ENCODE measurements around the gene MARS1. TPM values are rescaled to one million over a fixed set of nuclear protein-coding genes. Genes with fewer than 3 reads are reported as not detected.

Gene MARS1
- total RNA-seq, 1 experiment from 2014 or later = 209 TPM

DNA sequence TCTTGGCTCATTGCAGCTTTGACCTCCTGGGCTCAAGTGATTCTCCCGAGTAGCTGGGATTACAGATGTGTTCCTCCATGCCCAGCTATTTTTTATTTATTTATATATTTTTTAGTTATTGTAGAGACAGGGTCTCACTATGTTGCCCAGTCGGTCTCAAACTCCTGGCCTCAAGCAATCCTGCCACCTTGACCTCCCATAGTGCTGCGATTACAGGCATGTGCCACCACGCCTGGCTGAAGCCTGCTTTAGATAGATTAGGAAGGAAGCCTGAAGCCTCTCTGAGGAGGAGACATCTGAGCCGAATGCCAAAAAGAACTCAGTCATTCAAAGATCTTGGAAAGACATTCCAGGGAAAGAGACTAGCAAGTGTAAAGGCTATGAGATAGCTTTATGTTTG is 43.1 kb upstream of the MARS1 start:
- no peak for DNase-seq
- Histone ChIP-seq H2AFZ (ENCODE audit: low read length) (no peak overlapping the region), H3K9me2 (replicated peaks; ENCODE audit: low read length) (no peaks in the 10 kb centered on the region), H3F3A (ENCODE audit: low read length, unreplicated experiment) (no peaks in the 10 kb centered on the region), H3K9ac (ENCODE audit: low read length) (no peak overlapping the region), H3K27ac (ENCODE audit: low read length) (no peak overlapping the region), H3K27me3 (ENCODE audit: low read length) (no peaks in the 10 kb centered on the region), H3K36me3 (ENCODE audit: low read depth, low read length) (no peaks in the 10 kb centered on the region), H3K4me3 (ENCODE audit: low read length) (no peak overlapping the region), H3K9me3 (ENCODE audit: low read length) (no peaks in the 10 kb centered on the region), H3K4me1 (ENCODE audit: insufficient read depth, low read length) (no peaks in the 10 kb centered on the region), H4K20me1 (ENCODE audit: low read length) (no peaks in the 10 kb centered on the region), H3K79me2 (ENCODE audit: low read length) (no peaks in the 10 kb centered on the region), H3K4me2 (ENCODE audit: low read length) (no peak overlapping the region)
- BruUV-seq (replicated peaks) = no TSS peak
- ChIA-PET POLR2A (ENCODE audit: unreplicated experiment) (interaction anchor here (0.5 kb wide), 1 partner anchor 316 kb away, joined by 3 read pairs; no protein-coding TSS in a partner anchor), CTCF (interaction anchor here (0.6 kb wide), 1 partner anchor 168 kb away, joined by 7 read pairs; no protein-coding TSS in a partner anchor)
- intact Hi-C loops (cut with micrococcal nuclease) = no loop called here
- TF ChIP-seq, protein P1, sequence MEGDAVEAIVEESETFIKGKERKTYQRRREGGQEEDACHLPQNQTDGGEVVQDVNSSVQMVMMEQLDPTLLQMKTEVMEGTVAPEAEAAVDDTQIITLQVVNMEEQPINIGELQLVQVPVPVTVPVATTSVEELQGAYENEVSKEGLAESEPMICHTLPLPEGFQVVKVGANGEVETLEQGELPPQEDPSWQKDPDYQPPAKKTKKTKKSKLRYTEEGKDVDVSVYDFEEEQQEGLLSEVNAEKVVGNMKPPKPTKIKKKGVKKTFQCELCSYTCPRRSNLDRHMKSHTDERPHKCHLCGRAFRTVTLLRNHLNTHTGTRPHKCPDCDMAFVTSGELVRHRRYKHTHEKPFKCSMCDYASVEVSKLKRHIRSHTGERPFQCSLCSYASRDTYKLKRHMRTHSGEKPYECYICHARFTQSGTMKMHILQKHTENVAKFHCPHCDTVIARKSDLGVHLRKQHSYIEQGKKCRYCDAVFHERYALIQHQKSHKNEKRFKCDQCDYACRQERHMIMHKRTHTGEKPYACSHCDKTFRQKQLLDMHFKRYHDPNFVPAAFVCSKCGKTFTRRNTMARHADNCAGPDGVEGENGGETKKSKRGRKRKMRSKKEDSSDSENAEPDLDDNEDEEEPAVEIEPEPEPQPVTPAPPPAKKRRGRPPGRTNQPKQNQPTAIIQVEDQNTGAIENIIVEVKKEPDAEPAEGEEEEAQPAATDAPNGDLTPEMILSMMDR (conservative IDR thresholded peaks at IDR 0.05; ENCODE audit: low read depth, low read length) = no peak
- TF ChIP-seq EZH2phosphoT487 (IDR thresholded peaks at IDR 0.05; ENCODE audit: borderline replicate concordance, low read length) = no peak
- no peak for TF ChIP-seq EZH2 (IDR thresholded peaks at IDR 0.05; ENCODE audit: low read length, unreplicated experiment)
- ATAC-seq = no peak

GRCh38 chr12:57446292-57446960 is 41.4 kb upstream of the MARS1 start:
- no peaks in the 10 kb centered on the region for H3K79me2 ChIP-seq (ENCODE audit: low read length)
- no peaks in the 10 kb centered on the region for H3K9me3 ChIP-seq (ENCODE audit: low read length)
- no peaks in the 10 kb centered on the region for H3K36me3 ChIP-seq (ENCODE audit: low read depth, low read length)
- ChIA-PET CTCF (no interaction called here), POLR2A (ENCODE audit: unreplicated experiment) (no interaction called here)
- H3K9ac ChIP-seq (ENCODE audit: low read length) = no peak overlapping the region
- H3K4me3 ChIP-seq (ENCODE audit: low read length) = no peak overlapping the region
- no peaks in the 10 kb centered on the region for H3K9me2 ChIP-seq (replicated peaks; ENCODE audit: low read length)
- no TSS peak for BruUV-seq (replicated peaks)
- TF ChIP-seq, protein P1 (conservative IDR thresholded peaks at IDR 0.05; ENCODE audit: low read depth, low read length) = no peak
- TF ChIP-seq EZH2 (IDR thresholded peaks at IDR 0.05; ENCODE audit: low read length, unreplicated experiment) (no peak), EZH2phosphoT487 (IDR thresholded peaks at IDR 0.05; ENCODE audit: borderline replicate concordance, low read length) (no peak)
- no peak overlapping the region for H2AFZ ChIP-seq (ENCODE audit: low read length)
- H3K27me3 ChIP-seq (ENCODE audit: low read length) = no peaks in the 10 kb centered on the region
- intact Hi-C loops (cut with micrococcal nuclease) = no loop called here
- H3K4me1 ChIP-seq (ENCODE audit: insufficient read depth, low read length) = peaks cover 4% of the 10 kb centered on the region; the same call in 1 of the 2 replicates
- no peaks in the 10 kb centered on the region for H4K20me1 ChIP-seq (ENCODE audit: low read length)
- H3K27ac ChIP-seq (ENCODE audit: low read length) = no peak overlapping the region
- no peaks in the 10 kb centered on the region for H3F3A ChIP-seq (ENCODE audit: low read length, unreplicated experiment)
- no peak for DNase-seq
- no peak for ATAC-seq
- no peak overlapping the region for H3K4me2 ChIP-seq (ENCODE audit: low read length)

- ChIA-PET CTCF (interaction anchor here (1.5 kb wide), 1 partner anchor 10 kb away, joined by 4 read pairs; no protein-coding TSS in a partner anchor), POLR2A (ENCODE audit: unreplicated experiment) (no interaction called here)
- H3K9me2 ChIP-seq (replicated peaks; ENCODE audit: low read length) = no peaks in the 10 kb centered on the region
- TF ChIP-seq EZH2phosphoT487 (IDR thresholded peaks at IDR 0.05; ENCODE audit: borderline replicate concordance, low read length) (no peak), EZH2 (IDR thresholded peaks at IDR 0.05; ENCODE audit: low read length, unreplicated experiment) (no peak)
- TF ChIP-seq, protein P1 (conservative IDR thresholded peaks at IDR 0.05; ENCODE audit: low read depth, low read length) = no peak
- no peaks in the 10 kb centered on the region for H3K79me2 ChIP-seq (ENCODE audit: low read length)
- intact Hi-C loops (cut with micrococcal nuclease) = no loop called here
- H3K4me1 ChIP-seq (ENCODE audit: insufficient read depth, low read length) = peaks cover 18% of the 10 kb centered on the region
- H3K4me3 ChIP-seq (ENCODE audit: low read length) = no peak overlapping the region
- no peaks in the 10 kb centered on the region for H3K9me3 ChIP-seq (ENCODE audit: low read length)
- ATAC-seq (no peak), DNase-seq (no peak)
- no peak overlapping the region for H3K27ac ChIP-seq (ENCODE audit: low read length)
- H3K4me2 ChIP-seq (ENCODE audit: low read length) = no peak overlapping the region
- no peaks in the 10 kb centered on the region for H3F3A ChIP-seq (ENCODE audit: low read length, unreplicated experiment)
- H2AFZ ChIP-seq (ENCODE audit: low read length) = no peak overlapping the region
- no TSS peak for BruUV-seq (replicated peaks)
- no peak overlapping the region for H3K9ac ChIP-seq (ENCODE audit: low read length)
- no peaks in the 10 kb centered on the region for H4K20me1 ChIP-seq (ENCODE audit: low read length)
- H3K36me3 ChIP-seq (ENCODE audit: low read depth, low read length) = no peaks in the 10 kb centered on the region
- H3K27me3 ChIP-seq (ENCODE audit: low read length) = no peaks in the 10 kb centered on the region
Observed at GRCh38 chr12:57448669-57449068, 39.2 kb upstream of the MARS1 start.
